Neural cell (in vitro differentiated cells): ENCODE data around the gene MCUR1. TPM values are rescaled to one million over a fixed set of nuclear protein-coding genes. Genes with fewer than 3 reads are reported as not detected.

Experiments
- H2AFZ ChIP-seq: fragments of 200-600, 300-800 bp; sonication (generic), shearing (Covaris generic); 2 replicates; pipeline ENCODE4 v1.6.0; 2014; ENCODE audit warnings: low read depth, mild to moderate bottlenecking, antibody characterized with exemption, low read length, moderate library complexity
- H3F3A ChIP-seq: fragments of 200-600 bp; shearing (Covaris generic); 2 replicates; pipeline ENCODE4 v1.6.1; 2016; ENCODE audit warnings: mild to moderate bottlenecking, moderate library complexity, mixed read lengths, antibody characterized with exemption, low read length; ENCODE audit not compliant: insufficient read depth, poor library complexity, severe bottlenecking
- H3K27ac ChIP-seq: fragments of 200-600, 300-800 bp; sonication (generic), shearing (Covaris generic); 2 replicates; pipeline ENCODE4 v1.5.1; 2014; ENCODE audit warnings: mild to moderate bottlenecking, low read length, moderate library complexity
- H3K27me3 ChIP-seq: fragments of 300-800, 200-600 bp; sonication (generic), shearing (Covaris generic); 2 replicates; pipeline ENCODE4 v1.6.0; 2014; ENCODE audit warnings: mild to moderate bottlenecking, low read depth, low read length, moderate library complexity; ENCODE audit not compliant: insufficient read depth
- H3K36me3 ChIP-seq: fragments of 300-800, 200-600 bp; sonication (generic), shearing (Covaris generic); 2 replicates; pipeline ENCODE4 v1.5.1; 2014; ENCODE audit warnings: mild to moderate bottlenecking, antibody characterized with exemption, low read length, moderate library complexity; ENCODE audit not compliant: insufficient read depth
- H3K4me2 ChIP-seq: fragments of 300-800, 200-600 bp; sonication (generic), shearing (Covaris generic); 2 replicates; pipeline ENCODE4 v1.6.0; 2014; ENCODE audit warnings: mild to moderate bottlenecking, low read length
- H3K4me3 ChIP-seq: fragments of 300-800, 200-600 bp; sonication (generic), shearing (Covaris generic); 2 replicates; pipeline ENCODE4 v1.5.1; 2014; ENCODE audit warnings: mild to moderate bottlenecking, low read length, moderate library complexity
- H3K79me2 ChIP-seq: fragments of 200-600 bp; shearing (Covaris generic); replicated peaks from 2 replicates; pipeline ENCODE4 v1.6.0; 2014; ENCODE audit warnings: mild to moderate bottlenecking, low read length, moderate library complexity; ENCODE audit not compliant: insufficient read depth
- H3K9ac ChIP-seq: fragments of 300-800, 200-600 bp; sonication (generic), shearing (Covaris generic); 2 replicates; pipeline ENCODE4 v1.6.1; 2016; ENCODE audit warnings: mild to moderate bottlenecking, low read length, mixed read lengths
- H3K9me2 ChIP-seq: fragments of 200-600 bp; shearing (Covaris generic); 2 replicates; pipeline ENCODE4 v1.6.1; 2016; ENCODE audit warnings: mild to moderate bottlenecking, low read length, mixed read lengths; ENCODE audit not compliant: insufficient read depth
- H3K9me3 ChIP-seq: fragments of 200-600, 300-800 bp; sonication (generic), shearing (Covaris generic); 2 replicates; pipeline ENCODE4 v1.6.1; 2016; ENCODE audit warnings: mild to moderate bottlenecking, mixed run types, low read length, moderate library complexity, mixed read lengths
- H4K20me1 ChIP-seq: fragments of 200-600 bp; shearing (Covaris generic); 2 replicates; pipeline ENCODE4 v1.6.1; 2016; ENCODE audit warnings: mild to moderate bottlenecking, mixed run types; ENCODE audit not compliant: insufficient read depth
- EP300 ChIP-seq: fragments of 450-650 bp; conservative IDR thresholded peaks from 2 replicates; pipeline ENCODE4 v1.6.1; 2014; ENCODE audit warnings: antibody characterized with exemption, mild to moderate bottlenecking, moderate library complexity; ENCODE audit not compliant: poor library complexity, severe bottlenecking
- EZH2 ChIP-seq: fragments of 200-600, 300-800 bp; shearing (Covaris generic), sonication (generic); IDR thresholded peaks from 2 replicates; pipeline ENCODE4 v1.6.1; 2014; ENCODE audit warnings: antibody characterized with exemption, low read length, borderline replicate concordance, mild to moderate bottlenecking; ENCODE audit not compliant: insufficient read depth, poor library complexity, severe bottlenecking
- MXI1 ChIP-seq: fragments of 450-650 bp; conservative IDR thresholded peaks from 2 replicates; pipeline ENCODE4 v1.6.1; 2014; ENCODE audit warnings: antibody characterized with exemption, mild to moderate bottlenecking; ENCODE audit not compliant: poor library complexity, severe bottlenecking
- POLR2AphosphoS5 ChIP-seq: IDR thresholded peaks from 2 replicates; pipeline ENCODE4 v1.6.1; 2012
- RAD21 ChIP-seq: fragments of 450-650 bp; conservative IDR thresholded peaks from 2 replicates; pipeline ENCODE4 v1.6.1; 2014; ENCODE audit warnings: antibody characterized with exemption, mild to moderate bottlenecking, moderate library complexity
- SMC3 ChIP-seq: fragments of 450-650 bp; conservative IDR thresholded peaks from 2 replicates; pipeline ENCODE4 v1.6.1; 2014; ENCODE audit warnings: antibody characterized with exemption, mild to moderate bottlenecking, moderate library complexity; ENCODE audit not compliant: poor library complexity
- TAF1 ChIP-seq: IDR thresholded peaks from 2 replicates; pipeline ENCODE4 v1.6.1; 2012; ENCODE audit warnings: low read depth
- polyA plus RNA-seq: library from polyadenylated mRNA; depleted of rRNA; stranded (reverse); fragments of >200 nt; gene quantifications from 2 replicates; pipeline ENCODE4 v1.2.3, GENCODE V29; 2014
- TF ChIP-seq, protein P1 (sequence below): IDR thresholded peaks from 2 replicates; pipeline ENCODE4 v1.6.1; 2012; ENCODE audit warnings: borderline replicate concordance
- TF ChIP-seq, protein P2 (sequence below): fragments of 450-650 bp; IDR thresholded peaks from 2 replicates; pipeline ENCODE4 v1.5.1; 2014; ENCODE audit warnings: antibody characterized with exemption, mild to moderate bottlenecking, moderate library complexity; ENCODE audit not compliant: poor library complexity, severe bottlenecking

MCUR1 gene
- polyA plus RNA-seq, 1 donor from 2014 or later: 10.0 TPM

DNA sequence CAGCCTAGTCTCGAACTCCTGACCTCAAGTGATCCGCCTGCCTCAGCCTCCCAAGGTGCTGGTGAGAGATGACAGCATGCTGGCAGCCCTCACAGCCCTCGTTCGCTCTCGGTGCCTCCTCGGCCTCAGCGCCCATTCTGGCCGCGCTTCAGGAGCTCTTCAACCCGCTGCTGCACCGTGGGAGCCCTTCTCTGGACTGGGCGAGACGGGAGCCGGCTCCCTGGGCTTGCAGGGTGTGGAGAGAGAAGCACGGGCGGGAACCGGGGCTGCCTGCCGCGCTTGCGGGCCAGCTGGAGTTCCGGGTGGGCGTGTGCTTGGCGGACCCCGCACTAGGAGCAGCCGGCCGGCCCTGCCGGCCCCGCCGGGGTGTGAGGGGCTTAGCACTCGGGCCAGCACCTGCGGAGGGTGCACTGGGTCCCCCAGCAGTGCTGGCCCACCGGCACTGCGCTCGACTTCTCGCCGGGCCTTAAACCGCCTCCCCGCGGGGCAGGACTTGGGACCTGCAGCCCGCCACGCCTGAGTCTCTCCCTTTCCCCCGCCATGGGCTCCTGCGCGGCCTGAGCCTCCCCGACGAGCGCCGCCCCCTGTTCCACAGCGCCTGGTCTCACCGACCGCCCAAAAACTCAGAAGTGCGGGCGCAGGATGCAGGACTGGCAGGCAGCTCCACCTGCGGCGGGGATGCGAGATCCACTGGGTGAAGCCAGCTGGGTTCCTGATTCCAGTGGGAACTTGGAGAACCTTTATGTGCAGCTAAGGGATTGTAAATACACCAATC is 71.2 kb downstream of the MCUR1 start:
- Histone ChIP-seq H4K20me1 (no peaks in the 10 kb centered on the region), H3K4me3 (no peak overlapping the region), H3K36me3 (no peaks in the 10 kb centered on the region), H3K9ac (no peak overlapping the region), H3F3A (no peaks in the 10 kb centered on the region), H3K9me2 (no peaks in the 10 kb centered on the region), H3K79me2 (no peaks in the 10 kb centered on the region), H3K27me3 (no peaks in the 10 kb centered on the region), H3K27ac (no peak overlapping the region), H2AFZ (no peak overlapping the region), H3K4me2 (no peak overlapping the region), H3K9me3 (no peaks in the 10 kb centered on the region)
- no peak for TF ChIP-seq RAD21
- no peak for TF ChIP-seq EZH2
- no peak for TF ChIP-seq SMC3
- TF ChIP-seq MXI1: no peak
- no peak for TF ChIP-seq EP300
- TF ChIP-seq POLR2AphosphoS5: no peak
- TF ChIP-seq TAF1: no peak
- TF ChIP-seq, protein P1, sequence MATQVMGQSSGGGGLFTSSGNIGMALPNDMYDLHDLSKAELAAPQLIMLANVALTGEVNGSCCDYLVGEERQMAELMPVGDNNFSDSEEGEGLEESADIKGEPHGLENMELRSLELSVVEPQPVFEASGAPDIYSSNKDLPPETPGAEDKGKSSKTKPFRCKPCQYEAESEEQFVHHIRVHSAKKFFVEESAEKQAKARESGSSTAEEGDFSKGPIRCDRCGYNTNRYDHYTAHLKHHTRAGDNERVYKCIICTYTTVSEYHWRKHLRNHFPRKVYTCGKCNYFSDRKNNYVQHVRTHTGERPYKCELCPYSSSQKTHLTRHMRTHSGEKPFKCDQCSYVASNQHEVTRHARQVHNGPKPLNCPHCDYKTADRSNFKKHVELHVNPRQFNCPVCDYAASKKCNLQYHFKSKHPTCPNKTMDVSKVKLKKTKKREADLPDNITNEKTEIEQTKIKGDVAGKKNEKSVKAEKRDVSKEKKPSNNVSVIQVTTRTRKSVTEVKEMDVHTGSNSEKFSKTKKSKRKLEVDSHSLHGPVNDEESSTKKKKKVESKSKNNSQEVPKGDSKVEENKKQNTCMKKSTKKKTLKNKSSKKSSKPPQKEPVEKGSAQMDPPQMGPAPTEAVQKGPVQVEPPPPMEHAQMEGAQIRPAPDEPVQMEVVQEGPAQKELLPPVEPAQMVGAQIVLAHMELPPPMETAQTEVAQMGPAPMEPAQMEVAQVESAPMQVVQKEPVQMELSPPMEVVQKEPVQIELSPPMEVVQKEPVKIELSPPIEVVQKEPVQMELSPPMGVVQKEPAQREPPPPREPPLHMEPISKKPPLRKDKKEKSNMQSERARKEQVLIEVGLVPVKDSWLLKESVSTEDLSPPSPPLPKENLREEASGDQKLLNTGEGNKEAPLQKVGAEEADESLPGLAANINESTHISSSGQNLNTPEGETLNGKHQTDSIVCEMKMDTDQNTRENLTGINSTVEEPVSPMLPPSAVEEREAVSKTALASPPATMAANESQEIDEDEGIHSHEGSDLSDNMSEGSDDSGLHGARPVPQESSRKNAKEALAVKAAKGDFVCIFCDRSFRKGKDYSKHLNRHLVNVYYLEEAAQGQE: no peak
- TF ChIP-seq, protein P2, sequence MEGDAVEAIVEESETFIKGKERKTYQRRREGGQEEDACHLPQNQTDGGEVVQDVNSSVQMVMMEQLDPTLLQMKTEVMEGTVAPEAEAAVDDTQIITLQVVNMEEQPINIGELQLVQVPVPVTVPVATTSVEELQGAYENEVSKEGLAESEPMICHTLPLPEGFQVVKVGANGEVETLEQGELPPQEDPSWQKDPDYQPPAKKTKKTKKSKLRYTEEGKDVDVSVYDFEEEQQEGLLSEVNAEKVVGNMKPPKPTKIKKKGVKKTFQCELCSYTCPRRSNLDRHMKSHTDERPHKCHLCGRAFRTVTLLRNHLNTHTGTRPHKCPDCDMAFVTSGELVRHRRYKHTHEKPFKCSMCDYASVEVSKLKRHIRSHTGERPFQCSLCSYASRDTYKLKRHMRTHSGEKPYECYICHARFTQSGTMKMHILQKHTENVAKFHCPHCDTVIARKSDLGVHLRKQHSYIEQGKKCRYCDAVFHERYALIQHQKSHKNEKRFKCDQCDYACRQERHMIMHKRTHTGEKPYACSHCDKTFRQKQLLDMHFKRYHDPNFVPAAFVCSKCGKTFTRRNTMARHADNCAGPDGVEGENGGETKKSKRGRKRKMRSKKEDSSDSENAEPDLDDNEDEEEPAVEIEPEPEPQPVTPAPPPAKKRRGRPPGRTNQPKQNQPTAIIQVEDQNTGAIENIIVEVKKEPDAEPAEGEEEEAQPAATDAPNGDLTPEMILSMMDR: no peak

DNA sequence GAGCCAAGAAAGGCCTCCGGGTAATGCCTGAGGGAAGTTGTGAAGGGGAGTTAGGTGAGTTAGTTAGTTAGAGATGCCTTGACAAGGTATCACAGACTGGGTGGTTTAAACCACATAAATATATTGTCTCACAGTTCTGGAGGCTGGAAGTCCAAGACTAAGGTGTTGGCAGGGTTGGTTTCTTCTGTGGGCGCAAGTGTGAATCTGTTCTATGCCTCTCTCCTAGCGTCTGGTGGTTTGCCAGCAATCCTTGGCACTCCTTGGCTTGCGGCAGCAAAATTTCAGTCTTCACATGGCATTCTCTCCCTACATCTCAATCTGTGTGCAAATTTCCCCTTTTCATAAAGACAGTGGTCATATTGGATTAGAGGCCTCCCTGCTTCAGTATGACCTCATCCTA is 73.0 kb downstream of the MCUR1 start:
- no peak overlapping the region for H3K4me3 ChIP-seq
- H3K79me2 ChIP-seq: no peaks in the 10 kb centered on the region
- H3K36me3 ChIP-seq: no peaks in the 10 kb centered on the region
- H3K9ac ChIP-seq: no peak overlapping the region
- TF ChIP-seq MXI1: no peak
- no peak for TF ChIP-seq TAF1
- TF ChIP-seq SMC3: no peak
- TF ChIP-seq EP300: no peak
- TF ChIP-seq, protein P1: no peak
- no peak for TF ChIP-seq RAD21
- TF ChIP-seq, protein P2: no peak
- TF ChIP-seq EZH2: no peak
- no peak for TF ChIP-seq POLR2AphosphoS5
- H4K20me1 ChIP-seq: no peaks in the 10 kb centered on the region
- H2AFZ ChIP-seq: no peak overlapping the region
- H3K9me2 ChIP-seq: no peaks in the 10 kb centered on the region
- H3K9me3 ChIP-seq: no peaks in the 10 kb centered on the region
- no peak overlapping the region for H3K27ac ChIP-seq
- H3K4me2 ChIP-seq: no peak overlapping the region
- no peaks in the 10 kb centered on the region for H3F3A ChIP-seq
- no peaks in the 10 kb centered on the region for H3K27me3 ChIP-seq
